ENCODE measurements around the gene SERINC3.
"Not testable (repeated sequence)": the region's sequence is repeated elsewhere in the genome, so short reads cannot be mapped to it uniquely, and the experiment has no call there.

Gene SERINC3

DNA sequence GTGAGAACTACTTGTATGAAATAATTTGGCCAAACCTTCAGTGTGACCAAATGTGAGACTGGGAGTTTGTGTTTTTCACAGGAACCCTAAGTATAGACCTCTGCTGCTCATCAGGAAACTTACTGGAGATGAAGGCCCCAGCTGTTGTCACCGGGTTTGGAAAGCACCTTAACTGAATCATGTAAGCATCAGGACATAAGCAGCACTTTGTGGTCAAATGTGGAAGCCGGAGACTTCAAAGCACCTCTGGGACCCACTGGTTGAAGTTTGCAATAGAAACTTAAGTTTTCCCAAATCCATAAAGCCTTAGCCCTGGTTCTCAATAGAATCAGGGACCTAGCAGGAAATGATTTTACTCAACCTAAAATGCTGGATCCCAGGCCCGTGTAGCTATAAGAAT, 31.9 kb downstream of the SERINC3 start:
- DNase-seq: no peak

DNA sequence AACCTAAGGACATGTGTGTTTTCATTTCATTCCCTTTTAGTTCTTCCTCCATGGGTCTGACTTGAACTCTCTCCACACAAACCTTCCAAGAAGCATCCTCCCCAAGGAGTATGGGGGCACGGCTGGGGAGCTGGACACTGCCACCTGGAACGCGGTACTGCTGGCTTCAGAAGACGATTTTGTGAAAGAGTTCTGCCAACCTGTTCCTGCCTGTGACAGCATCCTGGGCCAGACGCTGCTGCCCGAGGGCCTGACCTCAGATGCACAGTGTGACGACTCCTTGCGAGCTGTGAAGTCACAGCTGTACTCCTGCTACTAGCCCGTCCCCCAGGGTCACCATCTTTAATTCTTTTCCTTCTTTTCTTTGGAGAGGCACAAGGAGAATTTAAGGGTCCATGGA, 32.6 kb downstream of the SERINC3 start:
- no peak for DNase-seq

- no peak for DNase-seq
Observed at GRCh38 chr20:44488551-44488950, 33.3 kb downstream of the SERINC3 start.

GRCh38 chr20:44485830-44486198, 36.1 kb downstream of the SERINC3 start:
- DNase-seq: no peak

DNA sequence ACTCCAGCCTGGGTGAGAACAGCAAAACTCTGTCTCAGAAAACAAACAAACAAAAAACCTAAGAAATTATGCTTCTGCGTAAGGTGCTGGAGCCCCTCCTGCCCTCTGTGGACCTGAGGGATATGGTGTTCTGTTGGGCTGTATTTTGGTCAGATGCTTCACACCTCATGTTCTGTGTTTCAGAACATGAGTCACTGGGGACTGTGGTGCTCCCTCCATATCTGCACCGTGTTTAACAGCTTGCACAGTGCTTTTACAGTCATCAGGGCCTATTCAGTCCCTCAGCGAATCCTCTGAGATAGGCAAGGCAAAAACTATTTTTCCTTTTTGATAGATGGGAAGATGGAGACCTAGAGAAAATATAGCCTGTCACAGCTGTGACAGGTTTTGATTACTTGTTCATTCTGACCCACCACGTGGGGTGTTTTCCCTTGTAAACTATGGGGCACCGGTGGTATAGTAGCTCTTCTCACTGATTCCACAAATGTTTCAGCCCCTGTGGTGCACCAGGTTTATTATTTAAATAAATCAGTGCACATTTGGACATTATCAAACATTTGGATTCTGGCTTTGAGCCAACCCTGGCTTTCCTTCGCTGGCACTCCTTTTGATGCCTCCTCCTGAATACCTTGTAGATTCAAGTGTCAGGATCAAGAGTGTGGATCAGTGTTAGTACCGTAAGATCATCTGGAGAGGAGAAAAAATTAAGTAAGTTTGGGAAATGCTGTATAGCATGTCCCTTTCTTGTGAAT, 36.6 kb downstream of the SERINC3 start:
- no peak for DNase-seq

DNA sequence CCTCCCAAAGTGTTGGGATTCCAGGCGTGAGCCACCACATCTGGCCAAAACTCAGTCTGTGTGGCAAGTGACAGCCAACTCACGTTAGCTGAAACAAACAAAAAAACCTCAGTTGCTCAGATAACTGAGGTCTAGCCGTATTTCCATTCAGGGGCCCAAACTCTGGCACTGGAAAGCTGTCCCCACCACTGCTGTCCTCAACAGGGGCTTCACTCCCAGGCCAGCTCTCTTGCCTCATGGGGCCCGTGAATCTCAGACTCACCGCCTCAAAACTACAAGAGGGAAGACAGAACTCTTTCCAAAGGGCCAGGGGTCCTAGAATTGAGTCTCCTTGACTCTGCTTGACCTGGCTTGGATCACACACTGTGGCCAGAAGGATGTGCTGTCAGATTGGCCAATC, 38.8 kb downstream of the SERINC3 start:
- no peak for DNase-seq

GRCh38 chr20:44481719-44482416, 40.0 kb downstream of the SERINC3 start:
- DNase-seq: no peak

GRCh38 chr20:44480097-44480496, 41.8 kb downstream of the SERINC3 start:
- no peak for DNase-seq

DNA sequence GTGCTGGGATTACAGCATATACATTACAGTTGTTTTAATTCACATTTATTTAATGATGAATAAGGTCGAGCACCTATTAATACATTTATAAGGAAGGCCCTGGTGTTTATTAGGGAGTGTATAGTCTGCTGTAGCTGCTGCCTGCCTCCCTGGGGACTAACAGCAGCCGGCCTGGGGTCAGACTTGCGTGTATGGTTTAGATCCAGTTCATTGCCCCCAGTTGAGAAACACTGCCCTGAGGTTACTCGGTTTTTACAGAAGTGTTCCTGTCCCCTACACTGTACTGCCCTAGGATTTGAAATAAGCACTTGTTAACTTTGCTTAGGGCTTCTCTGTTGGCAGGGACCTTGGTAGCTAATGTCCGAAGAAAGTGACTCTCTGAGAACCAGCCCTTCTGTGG, 42.2 kb downstream of the SERINC3 start:
- DNase-seq: no peak

DNA sequence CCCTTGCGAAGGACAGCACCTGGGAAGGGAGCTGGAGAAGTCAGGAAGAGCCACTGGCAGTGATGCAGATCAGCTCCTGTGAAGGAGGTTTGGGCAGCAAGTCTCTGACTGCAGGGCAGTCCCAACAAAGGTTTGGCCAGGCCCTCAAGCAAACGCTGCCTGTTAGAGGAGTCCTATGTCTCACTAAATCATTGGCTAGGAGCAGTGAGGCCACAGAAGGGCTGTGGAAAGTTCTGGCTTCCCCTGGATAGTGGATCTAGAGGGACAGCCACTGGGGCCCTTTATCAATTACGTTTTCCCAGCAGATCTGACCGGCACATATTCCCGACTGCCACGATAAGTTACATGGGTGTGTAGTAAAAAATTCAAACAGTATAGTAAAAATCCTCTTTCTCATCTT, 43.7 kb downstream of the SERINC3 start:
- no peak for DNase-seq

DNA sequence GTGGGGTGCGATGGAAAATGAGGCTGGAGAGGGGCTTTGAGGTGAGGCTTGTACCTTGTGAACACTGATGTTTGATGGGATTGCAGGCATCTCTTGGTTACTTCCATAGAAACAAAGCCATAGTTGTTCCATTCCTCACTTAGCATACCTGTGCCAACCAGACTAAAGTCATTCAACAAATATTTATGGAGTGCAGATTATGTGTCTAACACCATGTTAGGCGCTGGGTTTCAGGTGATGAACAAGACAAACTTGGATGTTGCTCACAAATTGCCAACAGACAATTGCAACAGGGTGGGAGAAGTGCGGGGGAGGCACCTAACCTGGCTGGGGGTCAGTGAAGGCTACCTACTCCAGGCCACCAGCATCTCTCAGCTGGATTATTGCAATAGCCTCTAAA, 44.7 kb downstream of the SERINC3 start:
- DNase-seq: no peak

DNA sequence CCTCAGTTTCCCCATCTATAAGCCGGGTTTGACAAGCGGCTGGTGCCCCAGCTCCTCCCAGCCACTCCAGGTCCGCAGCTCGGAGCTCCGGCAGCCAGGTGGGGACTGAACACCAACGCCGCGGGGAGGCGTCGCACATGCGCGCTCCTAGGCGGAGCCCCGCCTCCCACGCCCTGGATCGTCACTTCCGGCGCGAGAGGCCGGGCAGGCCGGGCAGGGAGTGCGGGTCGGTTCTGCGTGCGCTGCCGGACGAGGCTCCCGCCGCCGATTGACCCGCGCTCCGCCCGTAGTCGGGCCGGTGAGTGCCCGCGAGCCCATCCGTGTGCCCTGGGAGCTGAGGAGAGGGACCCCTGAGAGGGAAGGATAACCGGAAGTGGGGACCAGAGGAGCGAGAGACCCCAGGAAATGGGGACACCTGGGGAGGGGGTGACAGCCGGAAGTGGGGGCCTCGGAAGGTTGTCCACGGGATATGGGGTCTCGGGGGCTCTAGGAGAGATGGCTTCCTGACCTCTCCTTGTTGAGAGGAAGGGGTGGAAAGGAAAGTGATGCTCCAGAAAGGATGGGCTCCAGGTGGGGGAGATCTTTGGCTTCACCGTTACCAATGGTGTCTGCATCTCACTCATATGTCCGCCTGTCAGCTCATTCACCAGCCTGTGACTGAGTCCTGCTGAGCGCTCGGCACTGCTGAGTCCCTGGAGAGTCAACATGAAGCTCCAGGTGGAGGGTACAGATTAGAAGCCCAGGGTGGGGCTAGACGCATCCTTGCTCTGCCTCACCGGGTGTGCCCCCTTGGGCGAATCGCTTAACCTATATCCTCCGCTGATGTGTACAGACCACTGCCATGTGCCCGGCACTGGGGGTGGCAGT, 45.9 kb downstream of the SERINC3 start, which contains the start of gene TTPAL:
TSS of gene TTPAL (plus strand) at position 181 of the 867 bp plus-strand sequence. CDS start 4,126 bp downstream, outside the sequence.
- peak; percentile 95 for DNase-seq

DNA sequence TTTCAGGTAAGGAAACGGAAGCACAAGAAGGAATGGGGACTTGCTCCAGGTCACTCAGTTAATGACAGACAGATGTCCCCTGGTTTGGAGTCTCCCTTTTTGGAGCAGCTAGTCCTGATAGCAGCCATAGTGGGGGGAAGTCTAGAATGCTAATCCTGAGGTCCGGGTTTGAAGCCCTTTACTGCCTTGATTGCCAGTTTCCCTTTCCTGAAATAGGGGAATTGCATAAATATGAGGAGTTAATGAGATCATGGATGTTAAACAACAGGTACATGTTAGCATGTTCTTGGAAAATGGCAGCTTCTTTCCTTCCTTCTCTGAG, 46.5 kb downstream of the SERINC3 start:
- DNase-seq: no peak

GRCh38 chr20:44472283-44472682, 49.6 kb downstream of the SERINC3 start:
- not testable (repeated sequence) for DNase-seq

- no peak for DNase-seq
Observed at GRCh38 chr20:44471481-44471882, 50.4 kb downstream of the SERINC3 start.

DNA sequence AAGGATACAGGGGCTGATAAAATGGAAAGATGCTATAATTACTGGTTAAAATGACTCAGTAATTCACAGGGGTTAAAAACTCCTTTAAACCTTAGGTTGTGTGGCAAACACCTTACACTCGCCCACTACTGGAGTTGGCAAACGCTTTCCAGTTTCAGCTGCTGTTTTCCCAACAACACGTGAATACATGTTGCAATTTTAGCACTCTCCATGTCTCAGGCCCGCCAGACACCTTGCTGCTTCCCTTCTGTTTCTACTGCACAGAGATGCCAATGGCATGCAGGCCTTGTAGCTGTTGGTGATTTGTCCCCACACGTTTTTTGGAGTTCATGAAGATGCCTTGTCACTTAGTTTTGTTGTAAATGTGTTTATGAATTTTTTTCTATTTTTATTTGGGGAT, 51.5 kb downstream of the SERINC3 start:
- no peak for DNase-seq

GRCh38 chr20:44468044-44468782, 53.7 kb downstream of the SERINC3 start:
- no peak for DNase-seq

- no peak for DNase-seq
Observed at GRCh38 chr20:44467289-44467883, 54.5 kb downstream of the SERINC3 start.

DNA sequence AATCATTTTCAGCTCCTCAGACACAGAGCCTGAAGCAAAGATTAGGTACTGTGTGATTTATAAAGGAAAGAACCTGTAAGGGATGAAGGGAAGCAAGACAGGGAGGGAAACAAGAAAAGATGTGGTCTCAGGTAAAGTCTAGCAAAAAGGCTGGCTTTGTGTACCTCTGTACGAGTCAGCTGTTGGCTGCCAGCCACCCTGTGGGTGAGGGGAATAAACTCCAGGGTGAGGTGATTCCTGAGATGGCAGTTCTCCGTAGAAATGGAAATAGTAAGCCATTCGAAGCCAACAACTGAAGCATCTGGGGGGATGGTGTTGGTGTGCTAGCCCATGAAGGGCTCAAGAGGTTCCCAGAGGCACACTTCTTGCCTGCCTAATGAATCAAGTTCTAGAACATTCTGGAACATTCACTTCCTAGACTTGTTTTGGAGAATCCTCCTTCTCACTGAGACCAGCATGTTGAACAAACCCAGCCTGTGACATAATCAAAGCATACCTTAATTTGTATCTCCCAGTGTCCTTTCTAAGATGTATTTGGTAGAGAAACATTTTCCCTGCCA, 56.8 kb downstream of the SERINC3 start:
- DNase-seq: no peak

- DNase-seq: no peak
Observed at GRCh38 chr20:44464514-44464913, 57.4 kb downstream of the SERINC3 start.

GRCh38 chr20:44463466-44463865, 58.4 kb downstream of the SERINC3 start:
- DNase-seq: no peak

DNA sequence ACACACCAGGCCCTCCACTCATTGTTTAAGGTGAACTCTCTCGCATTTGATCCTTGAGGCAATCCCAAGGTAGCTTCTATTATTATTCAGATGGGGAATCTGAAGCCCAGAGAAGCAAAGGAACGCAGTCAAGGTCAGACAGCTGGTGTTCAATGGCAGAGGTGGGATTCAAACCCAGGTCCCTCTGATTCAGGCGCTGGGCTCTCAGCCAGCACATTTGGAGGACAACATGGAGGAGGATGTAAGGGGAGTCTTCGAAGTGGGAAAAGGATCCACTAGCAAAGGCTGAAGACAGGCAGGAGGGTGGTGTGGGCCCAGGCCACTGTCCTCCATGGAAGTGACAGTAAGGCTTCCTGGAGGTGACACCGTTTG, 60.1 kb downstream of the SERINC3 start:
- DNase-seq: no peak

Measured in islet precursor cell (in vitro differentiated cells).